IMR-90 (cell line): ENCODE results near the gene PLA2G4E. TPM values are rescaled to one million over a fixed set of nuclear protein-coding genes. Genes with fewer than 3 reads are reported as not detected.

Experiments
- ATAC-seq: fragments of 200-7000 bp; cut with Tn5 transposase; 2 replicates; pipeline ENCODE4 v1.9.1; 2020; ENCODE audit warnings: low read depth, mild to moderate bottlenecking, moderate library complexity
- BruUV-seq: library from RNA; stranded (reverse); fragments of 400-500 nt; replicated peaks from 2 replicates; lab custom pipeline; 2021; lab: Mats Ljungman, UMichigan
- CTCF ChIA-PET: fragments of 300-600 bp; formaldehyde crosslinking; extraction: SDS; loops from one replicate; lab custom pipeline; 2021; ENCODE audit warnings: antibody characterized with exemption; lab: Yijun Ruan, JAX
- POLR2A ChIA-PET: fragments of 300-600 bp; sonication (Branson Sonifier 250); formaldehyde crosslinking; loops from one replicate; lab custom pipeline; 2022; ENCODE audit warnings: antibody characterized with exemption; ENCODE audit not compliant: unreplicated experiment; lab: Charles Lee
- DNase-seq: peaks from one replicate; pipeline ENCODE4 v3.0.0; 2013
- H2AFZ ChIP-seq: replicated peaks from 2 replicates; pipeline ENCODE3; 2013; ENCODE audit warnings: low read length, mild to moderate bottlenecking; ENCODE audit not compliant: poor library complexity
- H2AK5ac ChIP-seq: 2 replicates; pipeline ENCODE4 v1.6.1; 2013; ENCODE audit warnings: low read depth, low read length, inconsistent platforms
- H2AK9ac ChIP-seq: replicated peaks from 2 replicates; pipeline ENCODE3; 2013; ENCODE audit warnings: mild to moderate bottlenecking, low read depth, low read length, moderate library complexity; ENCODE audit not compliant: poor library complexity
- H2BK120ac ChIP-seq: 2 replicates; pipeline ENCODE4 v1.6.1; 2013; ENCODE audit warnings: low read depth, low read length, inconsistent platforms
- H2BK15ac ChIP-seq: 3 replicates; pipeline ENCODE4 v1.6.1; 2013; ENCODE audit warnings: low read depth, low read length, inconsistent platforms
- H2BK20ac ChIP-seq: 2 replicates; pipeline ENCODE4 v1.6.1; 2013; ENCODE audit warnings: low read depth, mild to moderate bottlenecking, inconsistent platforms, low read length, moderate library complexity
- H2BK5ac ChIP-seq: 2 replicates; pipeline ENCODE4 v1.6.1; 2013; ENCODE audit warnings: mild to moderate bottlenecking, low read depth, low read length, inconsistent platforms; ENCODE audit not compliant: poor library complexity, severe bottlenecking
- H3K14ac ChIP-seq: replicated peaks from 2 replicates; pipeline ENCODE4 v1.6.1; 2013; ENCODE audit warnings: low read depth, low read length, inconsistent platforms
- H3K18ac ChIP-seq: 2 replicates; pipeline ENCODE4 v1.6.1; 2013; ENCODE audit warnings: low read depth, low read length, control low read depth
- H3K23ac ChIP-seq: 2 replicates; pipeline ENCODE4 v1.6.1; 2013; ENCODE audit warnings: low read depth, low read length, inconsistent platforms
- H3K27ac ChIP-seq: 2 replicates; pipeline ENCODE4 v1.5.1; 2013; ENCODE audit warnings: mild to moderate bottlenecking, control low read depth, low read length; ENCODE audit not compliant: insufficient read depth
- H3K27me3 ChIP-seq: 2 replicates; pipeline ENCODE4 v1.6.1; 2013; ENCODE audit warnings: low read length; ENCODE audit not compliant: control insufficient read depth, insufficient read depth
- H3K36me3 ChIP-seq: 2 replicates; pipeline ENCODE4 v1.6.1; 2013; ENCODE audit warnings: low read length, mixed read lengths; ENCODE audit not compliant: control insufficient read depth, insufficient read depth
- H3K4ac ChIP-seq: 2 replicates; pipeline ENCODE4 v1.6.1; 2013; ENCODE audit warnings: low read depth, low read length, inconsistent platforms
- H3K4me1 ChIP-seq: 2 replicates; pipeline ENCODE4 v1.6.1; 2013; ENCODE audit warnings: low read length, mixed read lengths; ENCODE audit not compliant: control insufficient read depth, insufficient read depth
- H3K4me2 ChIP-seq: 2 replicates; pipeline ENCODE4 v1.6.1; 2013; ENCODE audit warnings: low read depth, mild to moderate bottlenecking, control low read depth, low read length, moderate library complexity
- H3K4me3 ChIP-seq: 2 replicates; pipeline ENCODE4 v1.5.1; 2013; ENCODE audit warnings: low read depth, mild to moderate bottlenecking, control low read depth, low read length, moderate library complexity; ENCODE audit not compliant: insufficient read depth
- H3K56ac ChIP-seq: 2 replicates; pipeline ENCODE4 v1.6.1; 2013; ENCODE audit warnings: low read length, inconsistent platforms; ENCODE audit not compliant: insufficient read depth; ENCODE audit errors: extremely low read depth
- H3K79me1 ChIP-seq, 2 experiments: 2 replicates each; pipeline ENCODE4 v1.6.1; 2013; ENCODE audit warnings: low read length in 2 of 2, inconsistent platforms in 1 of 2, low read depth in 1 of 2
- H3K9ac ChIP-seq: 2 replicates; pipeline ENCODE4 v1.6.1; 2013; ENCODE audit warnings: low read depth, low read length, control low read depth
- H3K9me1 ChIP-seq: 2 replicates; pipeline ENCODE4 v1.6.1; 2013; ENCODE audit warnings: low read length, inconsistent platforms; ENCODE audit not compliant: insufficient read depth
- H3K9me3 ChIP-seq: 2 replicates; pipeline ENCODE4 v1.6.1; 2013; ENCODE audit warnings: low read length; ENCODE audit not compliant: control insufficient read depth, insufficient read depth
- H4K20me1 ChIP-seq: 2 replicates; pipeline ENCODE4 v1.6.1; 2013; ENCODE audit warnings: low read length, inconsistent platforms; ENCODE audit not compliant: insufficient read depth
- H4K5ac ChIP-seq: 2 replicates; pipeline ENCODE4 v1.6.1; 2013; ENCODE audit warnings: mild to moderate bottlenecking, low read depth, low read length, control low read depth
- H4K8ac ChIP-seq, 2 experiments: 2 replicates each; pipeline ENCODE4 v1.6.1; 2013; ENCODE audit warnings: low read depth in 2 of 2, low read length in 2 of 2, control low read depth in 1 of 2, inconsistent platforms in 1 of 2
- H4K91ac ChIP-seq: 2 replicates; pipeline ENCODE4 v1.6.1; 2013; ENCODE audit warnings: low read depth, low read length, inconsistent platforms; ENCODE audit not compliant: insufficient read depth
- BHLHE40 ChIP-seq: fragments of 150-350 bp; IDR thresholded peaks from 2 replicates; pipeline ENCODE4 v1.6.1; 2016; ENCODE audit warnings: mild to moderate bottlenecking, low read depth, low read length
- CEBPB ChIP-seq: IDR thresholded peaks from 2 replicates; pipeline ENCODE4 v1.6.1; 2012; ENCODE audit warnings: low read depth, low read length, improper control_type of control experiment
- CHD1 ChIP-seq: IDR thresholded peaks from 2 replicates; pipeline ENCODE4 v1.6.1; 2012; ENCODE audit warnings: low read depth, low read length, improper control_type of control experiment
- CTCF ChIP-seq: conservative IDR thresholded peaks from 2 replicates; pipeline ENCODE4 v1.5.1; 2012; ENCODE audit warnings: mild to moderate bottlenecking, low read depth, low read length, improper control_type of control experiment
- FOS ChIP-seq: fragments of 150-350 bp; IDR thresholded peaks from 2 replicates; pipeline ENCODE4 v1.6.1; 2016; ENCODE audit warnings: low read depth, low read length
- MAFK ChIP-seq: IDR thresholded peaks from 2 replicates; pipeline ENCODE4 v1.6.1; 2012; ENCODE audit warnings: low read depth, low read length, improper control_type of control experiment
- MAZ ChIP-seq: IDR thresholded peaks from 2 replicates; pipeline ENCODE4 v1.6.1; 2012; ENCODE audit warnings: low read depth, mild to moderate bottlenecking, low read length, improper control_type of control experiment, moderate library complexity, borderline replicate concordance
- MXI1 ChIP-seq: IDR thresholded peaks from 2 replicates; pipeline ENCODE4 v1.6.1; 2012; ENCODE audit warnings: low read depth, mild to moderate bottlenecking, low read length, moderate library complexity, borderline replicate concordance
- NFE2L2 ChIP-seq: fragments of 150-350 bp; IDR thresholded peaks from 2 replicates; pipeline ENCODE4 v1.6.1; 2016; ENCODE audit warnings: low read depth, mild to moderate bottlenecking, low read length
- POLR2A ChIP-seq: IDR thresholded peaks from 2 replicates; pipeline ENCODE4 v1.6.1; 2012; ENCODE audit warnings: mild to moderate bottlenecking, low read depth, low read length
- RAD21 ChIP-seq: IDR thresholded peaks from 2 replicates; pipeline ENCODE4 v1.6.1; 2012; ENCODE audit warnings: low read length, improper control_type of control experiment
- RCOR1 ChIP-seq: IDR thresholded peaks from 2 replicates; pipeline ENCODE4 v1.6.1; 2012; ENCODE audit warnings: mild to moderate bottlenecking, low read length, improper control_type of control experiment; ENCODE audit not compliant: insufficient replicate concordance
- RFX5 ChIP-seq: IDR thresholded peaks from 2 replicates; pipeline ENCODE4 v1.8.0; 2012; ENCODE audit warnings: low read depth, mild to moderate bottlenecking, low read length, moderate library complexity
- SMC3 ChIP-seq: fragments of 150-350 bp; IDR thresholded peaks from 2 replicates; pipeline ENCODE4 v1.6.1; 2016; ENCODE audit warnings: low read depth, mild to moderate bottlenecking, antibody characterized with exemption, low read length, moderate library complexity
- WGBS, 2 experiments: methylation state at CpG; one replicate each; pipeline versions ENCODE4 v1.1.5 to v1.1.7; 2013; ENCODE audit warnings: missing lambda C conversion rate in 2 of 2; ENCODE audit not compliant: insufficient read length in 1 of 2; ENCODE audit errors: extremely low coverage in 2 of 2; 5-methylcytosine and 5-hydroxymethylcytosine counted together
- dilution Hi-C: fragments of 300-500 bp; cut with HindIII; formaldehyde crosslinking; loops from one replicate; pipeline ENCODE4 v1.14.3; 2018; ENCODE audit warnings: low sequenced_read_pairs; ENCODE audit not compliant: unreplicated experiment
- in situ Hi-C: fragments of 300-500 bp; cut with MboI; formaldehyde crosslinking; loops from 3 replicates; pipeline ENCODE4 v1.14.3; 2019; ENCODE audit warnings: low sequenced_read_pairs, inconsistent platforms, mixed read lengths
- intact Hi-C: fragments of 100-400 bp; cut with micrococcal nuclease; formaldehyde crosslinking; loops from 2 replicates; pipeline ENCODE4 v1.10.0; 2022
- polyA plus RNA-seq, 3 experiments: library from polyadenylated mRNA; depleted of rRNA; stranded (reverse); fragments of >200 nt; gene quantifications; 2 replicates each; pipeline ENCODE4 v1.2.3, GENCODE V29; 2012; ENCODE audit warnings: low replicate concordance in 1 of 3
- total RNA-seq: library from RNA; depleted of rRNA; stranded (reverse); fragments of >200 nt; gene quantifications from 2 replicates; pipeline ENCODE4 v1.2.3, GENCODE V29; 2012
- TF ChIP-seq, protein P1 (sequence below): fragments of 150-350 bp; IDR thresholded peaks from 2 replicates; pipeline ENCODE4 v1.6.1; 2016; ENCODE audit warnings: low read depth, mild to moderate bottlenecking, low read length, moderate library complexity, borderline replicate concordance
- TF ChIP-seq, protein P2 (sequence below): fragments of 150-350 bp; IDR thresholded peaks from 2 replicates; pipeline ENCODE4 v1.6.1; 2017; ENCODE audit warnings: mild to moderate bottlenecking, antibody characterized with exemption, low read length, low read depth

PLA2G4E gene
- total and polyA plus RNA-seq, 2 of the 4 experiments (the other 2 are of a cell fraction): not detected

DNA sequence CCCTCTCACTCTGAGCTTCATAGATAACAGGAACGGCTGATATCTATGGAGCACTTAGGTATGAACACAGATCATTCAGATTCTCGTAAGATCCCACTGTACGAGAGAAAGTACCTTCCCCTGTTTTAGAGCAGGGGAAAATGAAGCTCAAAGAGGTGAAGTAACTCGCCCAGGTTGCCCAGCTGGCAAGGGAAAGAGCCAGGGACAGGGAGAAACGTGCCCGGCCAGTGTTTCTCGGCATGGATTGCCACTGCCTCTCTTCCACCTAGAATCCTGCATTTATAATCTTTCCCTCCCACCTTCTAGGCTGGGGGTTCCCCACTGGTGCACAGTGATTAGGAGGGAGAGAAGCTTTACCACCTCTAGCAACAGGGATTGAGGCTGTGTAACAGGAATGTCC lies 87.5 kb downstream of the PLA2G4E start:
- H2BK5ac ChIP-seq: no peak overlapping the region
- POLR2A ChIA-PET: no interaction called here
- H3K9ac ChIP-seq: no peak overlapping the region
- peaks cover 14% of the 10 kb centered on the region; the same call in 1 of the 2 replicates for H4K20me1 ChIP-seq
- no peak overlapping the region for H3K56ac ChIP-seq
- dilution Hi-C loops (no loop called here), in situ Hi-C loops (no loop called here), intact Hi-C loops (loop anchor here (5.0 kb wide), 1 partner anchor 124 kb away; no protein-coding TSS in a partner anchor)
- H2AK5ac ChIP-seq: peak overlapping the region; percentile 85
- H3K18ac ChIP-seq: no peak overlapping the region
- H4K5ac ChIP-seq: no peak overlapping the region
- 90% methylated on average over 2 of the region's 7 CpGs; no CpG with 5 or more reads in 1 of the 2 experiments for WGBS, 2 experiments
- peak overlapping the region; percentile 75; the same call in 1 of the 2 replicates for H2BK120ac ChIP-seq
- no peak overlapping the region for H3K4me2 ChIP-seq
- H3K36me3 ChIP-seq: no peaks in the 10 kb centered on the region
- H4K91ac ChIP-seq: peak overlapping the region; percentile 54; the same call in 1 of the 2 replicates
- H2BK20ac ChIP-seq: peak overlapping the region; percentile 27
- peaks cover 44% of the 10 kb centered on the region for H3K9me1 ChIP-seq
- H3K14ac ChIP-seq: peak overlapping the region; percentile 73; the same call in 1 of the 2 replicates
- ATAC-seq: no peak
- H4K8ac ChIP-seq: peak overlapping the region in 1 of 2 experiments; percentile 76; a peak in 1 of 4 replicates
- CTCF ChIA-PET: no interaction called here
- H2AFZ ChIP-seq: no peak overlapping the region
- H3K4me3 ChIP-seq: no peak overlapping the region
- peak overlapping the region; percentile 80 for H3K4ac ChIP-seq
- H3K4me1 ChIP-seq: peaks cover 25% of the 10 kb centered on the region
- no peak for TF ChIP-seq CHD1
- TF ChIP-seq CEBPB: no peak
- TF ChIP-seq CTCF: no peak
- no peak for TF ChIP-seq RAD21
- TF ChIP-seq RCOR1: no peak
- no peak for TF ChIP-seq FOS
- no peak for TF ChIP-seq POLR2A
- TF ChIP-seq, protein P1, sequence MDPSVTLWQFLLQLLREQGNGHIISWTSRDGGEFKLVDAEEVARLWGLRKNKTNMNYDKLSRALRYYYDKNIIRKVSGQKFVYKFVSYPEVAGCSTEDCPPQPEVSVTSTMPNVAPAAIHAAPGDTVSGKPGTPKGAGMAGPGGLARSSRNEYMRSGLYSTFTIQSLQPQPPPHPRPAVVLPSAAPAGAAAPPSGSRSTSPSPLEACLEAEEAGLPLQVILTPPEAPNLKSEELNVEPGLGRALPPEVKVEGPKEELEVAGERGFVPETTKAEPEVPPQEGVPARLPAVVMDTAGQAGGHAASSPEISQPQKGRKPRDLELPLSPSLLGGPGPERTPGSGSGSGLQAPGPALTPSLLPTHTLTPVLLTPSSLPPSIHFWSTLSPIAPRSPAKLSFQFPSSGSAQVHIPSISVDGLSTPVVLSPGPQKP: no peak
- TF ChIP-seq, protein P2, sequence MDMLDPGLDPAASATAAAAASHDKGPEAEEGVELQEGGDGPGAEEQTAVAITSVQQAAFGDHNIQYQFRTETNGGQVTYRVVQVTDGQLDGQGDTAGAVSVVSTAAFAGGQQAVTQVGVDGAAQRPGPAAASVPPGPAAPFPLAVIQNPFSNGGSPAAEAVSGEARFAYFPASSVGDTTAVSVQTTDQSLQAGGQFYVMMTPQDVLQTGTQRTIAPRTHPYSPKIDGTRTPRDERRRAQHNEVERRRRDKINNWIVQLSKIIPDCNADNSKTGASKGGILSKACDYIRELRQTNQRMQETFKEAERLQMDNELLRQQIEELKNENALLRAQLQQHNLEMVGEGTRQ: no peak
- TF ChIP-seq SMC3: no peak
- no peak for TF ChIP-seq RFX5
- TF ChIP-seq BHLHE40: no peak
- TF ChIP-seq MAZ: no peak
- no peak for TF ChIP-seq MAFK
- TF ChIP-seq MXI1: no peak
- TF ChIP-seq NFE2L2: no peak
- peaks cover 40 to 83% of the 10 kb centered on the region in 2 experiments for H3K79me1 ChIP-seq
- H2BK15ac ChIP-seq: peak overlapping the region; percentile 61; the same call in 1 of the 3 replicates
- no peak for DNase-seq
- no peak overlapping the region for H2AK9ac ChIP-seq
- peak overlapping the region; percentile 64 for H3K23ac ChIP-seq
- H3K9me3 ChIP-seq: no peaks in the 10 kb centered on the region
- no peaks in the 10 kb centered on the region for H3K27me3 ChIP-seq
- BruUV-seq: no TSS peak
- no peak overlapping the region for H3K27ac ChIP-seq
